NCI-H146 treated with DMSO at 0.1 percent for 48 hours (cell line): ENCODE data around the gene DOCK2.
"Not testable (repeated sequence)": the region's sequence is repeated elsewhere in the genome, so short reads cannot be mapped to it uniquely, and the experiment has no call there.

Experiments
- DNase-seq: peaks from one replicate; lab custom pipeline; 2025; ENCODE audit not compliant: unreplicated experiment; lab: John Stamatoyannopoulos, UW

The DOCK2 gene

DNA sequence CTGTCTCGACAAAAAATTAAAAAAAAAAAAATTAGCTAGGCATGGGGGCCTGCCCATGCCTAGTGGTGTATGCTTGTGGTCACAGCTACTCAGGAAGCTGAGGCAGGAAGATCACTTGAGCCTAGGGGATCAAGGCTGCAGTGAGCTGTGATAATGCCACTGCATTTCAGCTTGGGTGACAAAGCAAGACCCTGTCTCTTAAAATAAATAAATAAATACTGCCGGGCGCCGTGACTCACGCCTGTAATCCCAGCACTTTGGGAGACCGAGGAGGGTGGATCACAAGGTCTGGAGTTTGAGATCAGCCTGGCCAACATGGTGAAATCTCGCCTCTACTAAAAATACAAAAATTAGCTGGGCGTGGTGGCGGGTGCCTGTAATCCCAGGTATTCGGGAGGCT lies 115.5 kb downstream of the DOCK2 start:
- not testable (repeated sequence) for DNase-seq

DNA sequence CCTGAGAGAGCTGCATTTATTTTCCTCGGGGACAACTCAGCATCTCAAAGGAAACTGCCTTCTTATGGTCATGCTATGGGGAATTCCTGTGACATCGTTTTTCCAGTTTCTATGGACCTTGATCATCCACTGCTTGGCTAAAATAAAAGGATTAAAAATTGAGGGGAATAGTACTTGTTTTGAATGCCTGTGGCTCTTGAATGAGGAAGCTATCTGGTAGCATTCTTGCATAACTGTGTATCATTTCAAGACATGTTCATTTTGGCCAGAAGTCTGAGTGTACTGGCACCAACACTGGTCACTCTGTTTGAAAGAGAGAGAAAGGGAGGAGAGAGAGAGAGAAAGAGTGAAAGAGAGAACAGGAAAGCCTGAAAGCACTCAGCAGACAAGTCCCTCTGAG lies 116.7 kb downstream of the DOCK2 start:
- DNase-seq: no peak

DNA sequence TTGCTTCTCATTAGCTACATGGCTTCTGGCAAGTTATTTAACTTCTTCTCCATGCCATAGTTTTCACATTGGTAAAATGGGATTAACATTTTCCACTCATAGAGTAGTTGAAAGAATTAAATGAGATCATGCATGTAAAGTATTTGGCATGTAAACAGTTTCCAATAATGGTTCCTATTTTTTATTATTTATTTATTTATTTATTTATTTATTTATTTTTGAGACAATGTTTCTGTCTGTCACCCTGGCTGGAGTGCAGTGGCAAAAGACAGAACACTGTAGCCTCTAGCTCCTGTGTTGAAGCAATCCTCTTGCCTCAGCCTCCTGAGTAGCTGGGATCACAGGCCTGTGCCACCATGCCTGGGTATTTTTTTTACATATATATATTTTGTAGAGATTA lies 117.7 kb downstream of the DOCK2 start:
- no peak for DNase-seq

DNA sequence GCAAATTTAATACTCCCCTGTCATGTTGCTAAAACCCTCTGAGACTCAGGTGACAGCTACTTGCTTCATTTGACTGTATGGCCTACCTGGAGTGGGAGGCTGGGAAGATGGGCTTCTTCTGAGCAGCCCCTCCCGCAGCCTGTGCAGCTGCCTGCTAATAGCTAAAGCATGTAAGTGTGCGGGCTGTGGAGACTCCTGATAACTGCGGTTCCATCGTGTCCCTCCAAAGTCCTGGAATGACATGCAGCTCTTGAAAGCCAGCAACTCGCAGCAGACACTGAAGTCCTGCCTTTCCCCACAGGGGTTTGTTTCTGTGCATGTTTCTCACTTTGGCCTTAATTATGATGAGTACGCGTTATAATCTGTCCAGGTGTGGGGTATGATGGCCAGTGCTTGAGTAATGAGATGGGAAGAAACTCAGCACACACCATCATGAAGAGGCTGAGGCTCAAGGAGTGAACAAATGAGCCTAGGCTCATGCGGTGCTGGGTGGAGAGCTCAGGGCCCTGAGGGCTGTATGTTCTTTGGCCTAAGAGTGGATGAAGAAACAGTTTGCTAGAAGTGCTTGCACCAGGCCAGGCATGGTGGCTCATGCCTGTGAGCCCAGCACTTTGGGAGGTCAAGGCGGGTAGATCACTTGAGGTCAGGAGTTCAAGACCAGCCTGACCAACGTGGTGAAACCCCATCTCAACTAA lies 119.1 kb downstream of the DOCK2 start:
- DNase-seq: no peak

DNA sequence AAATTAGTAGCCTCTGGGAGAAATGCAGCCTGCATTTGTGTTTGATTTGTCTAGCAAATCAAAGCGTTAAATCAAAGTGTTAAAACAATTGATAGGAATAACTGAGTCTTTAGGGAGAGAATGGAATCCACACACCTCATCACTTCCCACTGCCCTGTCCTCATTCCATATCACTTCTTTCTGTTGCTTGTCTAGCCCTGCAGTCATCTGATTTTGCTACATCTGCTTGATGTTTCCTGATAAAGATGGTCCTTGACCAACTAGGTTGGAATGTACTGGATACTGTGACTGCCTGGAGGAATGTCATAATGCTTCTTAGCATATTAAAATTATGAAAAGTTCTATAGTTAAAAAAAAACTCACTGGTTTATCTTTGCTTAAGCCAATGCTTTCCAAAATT lies 119.9 kb downstream of the DOCK2 start:
- no peak for DNase-seq

DNA sequence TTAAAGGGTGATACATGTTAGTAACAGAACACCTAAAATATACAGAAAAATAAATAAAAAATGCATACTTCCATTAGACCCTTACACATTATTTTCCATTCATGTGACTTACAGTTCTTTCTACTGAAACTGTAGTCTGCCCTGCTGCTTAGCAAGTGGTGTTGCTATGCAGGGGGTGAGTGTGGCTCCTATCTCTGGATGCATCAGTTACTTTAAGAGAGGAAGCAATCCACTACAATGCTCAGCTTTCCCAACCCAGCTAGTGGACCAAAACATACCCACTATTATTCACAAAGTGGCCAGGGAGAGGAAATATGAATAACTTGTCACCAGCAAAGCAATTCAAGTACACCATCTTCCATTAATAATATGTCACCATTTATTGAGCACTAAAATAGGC lies 121.8 kb downstream of the DOCK2 start:
- DNase-seq: no peak

DNA sequence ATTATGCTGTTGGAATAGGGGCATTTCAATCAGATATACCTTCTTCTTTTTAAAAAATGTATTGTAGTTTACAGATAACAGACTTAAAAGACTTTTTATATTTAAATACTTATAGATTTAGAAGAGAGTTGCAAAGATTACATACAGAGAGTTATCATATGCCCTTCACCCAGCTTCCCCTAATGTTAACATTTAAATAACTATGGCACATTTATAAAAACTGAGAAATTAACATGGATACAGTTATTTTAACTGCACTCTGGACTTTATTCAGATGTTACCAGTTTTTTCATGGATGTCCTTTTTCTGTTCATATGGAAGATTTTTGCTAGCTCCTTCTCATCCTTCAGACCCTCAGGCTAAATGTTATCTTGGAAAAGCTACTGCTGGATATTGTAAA lies 123.2 kb downstream of the DOCK2 start:
- no peak for DNase-seq

DNA sequence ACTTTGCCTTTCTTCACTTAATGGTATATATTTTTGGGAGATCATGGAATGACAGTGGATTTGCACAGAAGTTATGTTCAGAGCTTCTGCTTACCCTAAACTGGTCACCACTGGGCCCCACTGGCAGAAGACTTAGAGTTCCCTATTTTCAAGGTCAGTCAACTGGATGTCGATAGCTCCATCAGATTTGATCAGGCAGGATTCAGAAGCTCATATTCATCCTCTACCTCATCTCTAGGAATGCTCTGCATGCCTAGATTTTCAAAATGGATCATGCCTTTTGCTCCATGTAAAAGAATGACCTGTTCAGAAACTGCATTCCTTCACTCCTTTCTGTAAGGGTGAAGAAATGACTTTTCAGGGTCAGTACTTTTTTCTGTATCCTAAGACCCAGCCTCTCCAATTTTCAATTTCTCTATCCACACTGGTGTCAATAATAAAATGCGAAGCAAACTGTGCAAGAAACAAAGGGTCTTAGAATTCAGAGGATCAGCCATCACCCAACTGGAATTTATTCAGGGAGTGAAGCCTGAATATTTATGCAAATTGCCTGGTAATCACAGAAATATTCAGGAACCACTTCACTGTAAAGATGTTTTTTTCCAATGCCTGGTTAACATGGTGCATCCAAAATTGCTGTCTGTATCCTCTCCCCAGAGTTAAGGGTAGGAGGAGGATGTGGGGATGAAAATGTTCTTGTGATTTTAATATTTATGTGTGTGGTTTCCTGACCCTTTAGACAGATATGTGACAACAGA lies 125.4 kb downstream of the DOCK2 start:
- no peak for DNase-seq

DNA sequence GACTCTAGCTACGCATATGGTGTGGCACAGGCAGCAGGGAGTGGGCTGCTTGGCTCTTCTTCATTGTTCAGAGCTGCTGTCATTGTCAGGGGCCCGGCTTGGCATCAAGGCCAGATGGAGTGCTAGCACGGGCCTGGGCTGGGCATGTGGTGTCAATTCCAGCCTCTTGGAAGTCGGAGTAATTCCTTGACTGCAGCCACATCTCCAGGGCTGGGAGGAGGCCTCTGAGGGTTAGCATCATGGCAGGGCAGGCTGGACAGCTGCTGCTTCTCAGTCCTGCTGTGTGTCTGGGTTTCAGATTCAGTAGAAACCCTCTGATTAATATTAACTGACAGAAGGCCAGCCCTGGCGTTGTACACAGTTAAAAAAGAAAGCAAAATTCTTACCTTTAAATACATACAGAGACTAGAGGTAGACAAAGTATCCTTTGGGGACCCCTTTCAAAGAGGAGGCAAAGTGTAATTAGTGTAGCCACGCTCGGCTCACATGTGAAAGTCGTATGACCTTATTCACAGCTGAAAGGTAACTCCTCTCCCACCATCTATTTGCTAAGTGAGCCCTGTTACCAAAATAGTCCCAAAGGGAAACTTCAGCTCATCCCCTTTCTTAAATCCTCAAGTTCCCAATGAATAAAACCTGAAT lies 126.4 kb downstream of the DOCK2 start:
- no peak for DNase-seq

DNA sequence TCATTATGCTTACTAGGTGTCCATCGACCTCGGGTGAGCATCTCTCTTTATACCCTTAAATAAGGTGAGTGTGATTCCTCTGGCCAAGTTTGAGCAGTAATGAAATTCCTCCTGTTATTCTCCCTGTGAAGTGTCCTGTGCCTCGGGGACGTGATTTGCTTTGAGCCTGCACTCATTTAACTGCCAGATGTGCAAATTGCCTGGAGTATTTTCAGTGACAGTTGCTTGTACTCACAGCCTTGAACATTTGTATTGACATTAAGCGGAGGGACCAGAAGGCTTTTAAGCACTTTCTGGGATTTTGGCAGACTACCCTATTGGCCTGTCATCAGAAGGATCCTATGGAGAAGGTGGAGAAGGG lies 126.9 kb downstream of the DOCK2 start:
- no peak for DNase-seq

DNA sequence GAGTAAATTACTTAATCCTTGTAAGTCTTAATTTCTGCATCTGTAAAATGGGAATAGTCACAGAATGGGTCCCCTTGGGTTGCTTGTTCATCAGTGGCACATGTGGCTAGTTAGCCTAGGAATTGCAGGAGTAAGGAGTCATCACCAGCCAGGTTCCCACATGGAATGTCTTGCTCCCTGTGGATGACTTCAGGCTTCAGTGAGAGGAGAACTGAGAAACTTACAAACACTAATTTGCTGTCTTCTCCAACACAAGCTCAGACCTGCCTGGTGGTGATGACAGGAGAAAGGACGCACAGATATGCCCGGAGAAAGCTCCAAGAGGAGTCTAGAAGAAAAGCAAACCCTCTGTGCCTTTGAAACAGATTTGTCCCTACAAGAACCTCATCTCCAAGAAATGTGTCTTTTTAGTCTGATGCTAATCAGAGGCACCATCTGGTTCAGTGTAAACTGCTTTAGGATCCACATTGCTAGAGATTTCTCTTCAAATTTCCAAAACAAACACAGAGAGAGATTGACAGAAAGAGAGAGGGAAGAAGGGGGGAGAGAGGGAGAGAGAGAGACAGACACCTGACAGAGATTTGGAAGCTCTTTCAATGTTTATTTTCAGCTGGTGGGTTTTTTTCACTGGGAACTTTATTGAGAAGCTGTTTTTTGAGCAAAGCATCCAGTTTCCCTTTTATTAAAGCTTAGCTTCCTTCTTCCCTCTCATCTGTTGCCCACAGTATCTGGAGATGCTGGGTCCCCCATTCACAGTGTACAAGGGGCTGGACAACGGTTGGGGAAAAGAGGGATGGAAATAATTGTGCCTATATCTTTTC lies 128.3 kb downstream of the DOCK2 start:
- DNase-seq: no peak

DNA sequence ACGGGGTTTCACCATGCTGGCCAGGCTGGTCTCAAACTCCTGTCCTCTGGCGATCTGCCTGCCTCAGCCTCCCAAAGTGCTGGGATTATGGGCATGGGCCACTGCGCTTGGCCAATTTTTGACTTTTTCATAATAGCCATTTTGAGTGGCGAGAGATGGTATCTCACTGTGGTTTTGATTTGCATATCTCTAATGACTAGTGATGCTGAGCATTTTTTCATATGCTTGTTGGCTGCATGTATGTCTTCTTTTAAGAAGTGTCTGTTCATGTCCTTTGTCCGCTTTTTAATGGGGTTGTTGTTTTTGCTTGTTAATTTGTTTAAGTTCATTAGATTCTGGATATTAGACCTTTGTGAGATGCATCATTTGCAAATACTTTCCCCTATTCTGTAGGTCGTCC lies 129.9 kb downstream of the DOCK2 start:
- not testable (repeated sequence) for DNase-seq

DNA sequence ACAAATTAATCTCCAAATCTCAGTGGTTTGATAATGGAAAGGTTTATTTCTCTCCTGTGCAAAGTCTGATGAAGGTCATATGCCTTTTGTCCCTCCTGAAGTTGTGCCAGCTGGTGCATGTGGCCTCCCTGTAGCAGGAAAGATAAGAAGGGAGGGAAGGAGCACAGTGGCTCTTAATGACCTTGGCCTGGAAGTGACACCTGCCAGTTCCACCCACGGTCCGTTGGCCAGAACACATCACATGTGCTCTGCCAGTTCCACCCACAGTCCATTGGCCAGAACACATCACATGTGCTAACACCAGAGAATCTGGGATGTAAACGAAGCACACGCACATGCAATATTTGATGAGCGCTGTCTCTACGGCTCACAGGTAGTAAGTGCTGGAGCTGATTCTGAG lies 130.9 kb downstream of the DOCK2 start:
- DNase-seq: no peak

DNA sequence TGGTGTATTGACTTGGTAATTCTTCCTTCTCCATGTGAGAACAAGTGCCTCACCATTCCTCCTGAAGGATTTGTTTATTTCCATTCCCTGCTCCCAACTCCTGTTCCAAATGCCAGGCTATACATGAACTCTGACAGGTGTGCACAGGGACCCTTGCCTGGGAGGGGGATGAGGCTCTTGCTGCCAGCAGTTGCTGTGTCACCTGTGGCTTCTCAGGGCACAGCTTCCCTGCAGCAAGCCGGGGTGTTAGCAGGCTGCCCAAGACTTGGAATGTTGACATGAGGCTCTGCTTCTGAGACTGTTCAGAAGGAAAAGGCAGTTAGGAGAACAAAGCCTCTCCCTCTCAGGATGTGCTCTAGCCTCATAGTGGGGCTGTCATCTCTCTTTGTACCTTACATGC lies 131.3 kb downstream of the DOCK2 start:
- DNase-seq: no peak

DNA sequence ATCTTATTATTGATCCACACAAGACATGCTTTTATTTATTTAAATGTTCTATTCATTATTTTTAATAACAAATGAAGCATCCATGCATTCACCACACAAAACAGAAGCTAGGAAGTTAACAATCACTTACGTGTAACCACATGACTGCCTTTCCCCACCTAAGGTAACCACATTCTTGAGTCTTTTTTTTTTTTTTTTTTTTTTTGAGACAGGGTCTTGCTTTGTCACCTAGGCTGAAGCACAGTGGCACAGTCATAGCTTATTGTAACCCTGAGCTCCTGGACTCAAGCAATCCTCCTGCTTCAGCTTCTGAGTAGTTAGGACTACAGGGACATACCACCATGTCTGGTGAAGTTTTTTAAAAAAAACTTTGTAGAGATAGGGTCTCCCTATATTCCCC lies 133.0 kb downstream of the DOCK2 start:
- no peak for DNase-seq

DNA sequence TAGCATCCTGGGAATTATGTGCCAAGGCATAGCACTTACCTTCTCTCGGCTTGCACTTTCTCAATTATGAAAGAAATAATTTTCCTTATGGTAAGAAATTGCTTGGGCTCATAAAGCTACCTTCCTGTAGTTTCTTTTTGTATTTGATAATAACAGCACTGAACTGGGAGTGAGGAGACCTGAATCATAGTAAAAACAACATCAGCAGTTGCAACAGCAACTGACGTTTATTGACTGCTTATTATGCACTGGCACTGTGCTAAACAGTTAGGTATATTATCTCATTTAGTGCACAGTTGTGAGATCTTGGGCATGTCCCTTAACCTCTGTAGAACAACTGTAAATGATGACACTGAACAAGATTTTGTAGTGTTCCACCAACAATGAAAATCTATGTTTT lies 135.2 kb downstream of the DOCK2 start:
- no peak for DNase-seq

DNA sequence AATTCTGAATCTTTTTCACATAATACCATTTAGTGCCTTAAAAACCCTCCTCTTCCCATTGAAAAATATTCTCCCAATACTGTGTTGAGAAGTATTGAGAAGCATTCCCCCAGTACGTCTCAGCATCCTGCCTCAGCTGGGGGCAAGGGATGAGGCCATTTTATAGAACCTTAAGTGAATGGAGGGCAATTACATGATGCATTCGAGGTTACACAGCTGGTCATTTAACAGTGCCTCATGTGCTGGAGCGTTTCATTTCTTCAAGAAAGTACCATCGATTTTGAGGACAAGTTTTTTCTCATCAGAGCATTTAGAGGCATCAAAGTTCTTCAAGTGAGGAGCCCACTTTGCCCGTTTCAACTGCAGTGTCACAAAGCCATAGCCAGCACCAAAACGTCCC lies 135.6 kb downstream of the DOCK2 start:
- no peak for DNase-seq

DNA sequence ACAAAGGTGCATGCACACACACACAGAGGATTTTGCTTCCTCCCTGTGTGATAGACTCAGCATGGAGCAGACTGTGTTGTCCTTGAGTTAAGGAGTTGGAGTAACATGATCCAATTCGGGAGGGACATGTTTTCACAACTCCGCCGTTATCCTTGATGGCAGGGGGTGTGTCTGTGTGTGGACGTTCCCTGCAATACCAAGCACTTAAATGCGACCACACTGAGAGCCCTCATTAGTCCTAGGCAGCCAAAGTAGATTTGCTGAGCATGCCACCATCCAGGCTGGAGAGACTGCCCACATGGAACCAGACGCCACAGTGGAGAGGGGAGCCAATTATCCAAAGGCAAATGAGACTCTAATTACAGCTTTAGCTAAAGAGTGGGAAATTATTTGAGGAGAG lies 140.1 kb downstream of the DOCK2 start:
- no peak for DNase-seq

DNA sequence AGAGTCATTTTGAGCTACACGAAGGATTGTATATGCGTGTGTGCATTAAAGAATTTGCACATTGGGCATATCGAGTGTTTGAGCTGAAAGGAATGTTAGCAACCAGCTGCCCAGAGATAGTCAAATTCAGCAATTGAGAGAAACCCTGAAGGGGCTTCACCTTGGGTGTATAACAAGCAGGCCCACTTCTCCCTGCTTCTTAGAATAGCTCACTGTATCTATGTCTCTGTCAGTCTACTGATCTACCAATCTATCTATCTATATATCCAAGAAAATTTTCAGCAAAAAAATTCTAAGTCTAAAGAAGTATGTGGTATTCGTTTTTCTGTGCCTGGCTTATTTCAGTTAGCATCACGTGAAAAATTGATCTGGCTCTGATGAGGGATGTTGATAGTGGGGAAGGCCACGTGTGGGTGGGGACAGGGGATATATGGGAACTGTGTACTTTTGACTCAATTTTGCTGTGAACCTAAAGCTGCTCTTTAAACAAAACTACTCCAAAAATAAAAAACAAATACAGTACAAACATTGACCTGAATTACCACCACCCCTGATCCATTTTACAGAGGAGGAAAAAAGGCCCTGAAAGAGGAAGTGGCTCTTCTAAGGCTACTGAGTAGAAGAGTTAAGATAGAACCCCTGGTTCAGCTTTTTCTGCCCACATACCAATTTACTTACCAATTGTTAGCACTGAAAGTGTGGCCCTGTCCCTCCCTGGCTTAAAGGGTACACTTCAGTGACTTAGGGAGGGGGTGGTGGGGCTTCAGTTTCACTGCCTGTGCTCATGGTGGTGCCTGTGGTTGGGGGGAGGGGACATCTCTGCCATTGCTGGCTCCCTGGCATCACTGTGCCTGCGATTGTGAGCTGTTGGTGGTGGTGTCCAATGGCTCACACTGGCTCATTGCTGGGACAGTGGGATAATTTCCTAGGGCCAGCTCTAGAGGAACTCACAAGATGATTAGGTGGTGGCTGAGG lies 141.8 kb downstream of the DOCK2 start:
- DNase-seq: no peak
